Vagina (tissue), 2 donors: ENCODE data around the gene PPP1R3F. TPM values are rescaled to one million over a fixed set of nuclear protein-coding genes. Genes with fewer than 3 reads are reported as not detected.

ENCODE experiments used
- DNase-seq, 2 donors: peaks; one replicate each; pipeline ENCODE4 v3.0.0-alpha.2; 2017; ENCODE audit errors: extremely low spot score in 2 of 2
- H3K27ac ChIP-seq: fragments of 200-600 bp; sonication (generic); one replicate; pipeline ENCODE4 v1.5.1; 2019
- H3K27me3 ChIP-seq: fragments of 200-600 bp; sonication (generic); one replicate; pipeline ENCODE4 v1.5.1; 2019
- H3K36me3 ChIP-seq, 2 donors: fragments of 200-600 bp; sonication (generic); one replicate each; pipeline ENCODE4 v1.5.1; 2017 to 2019
- H3K4me1 ChIP-seq: fragments of 200-600 bp; sonication (generic); one replicate; pipeline ENCODE4 v1.5.1; 2019
- H3K4me3 ChIP-seq, 2 donors: fragments of 200-600 bp; sonication (generic); 1 replicate in 1 of 2; 2 replicates in 1 of 2; pipeline ENCODE4 v1.5.1; 2016 to 2019
- H3K9me3 ChIP-seq: fragments of 200-600 bp; sonication (generic); one replicate; pipeline ENCODE4 v1.5.1; 2019
- CTCF ChIP-seq, 3 experiments: fragments of 450-650 bp in 2 of 3; fragments of 200-600 bp in 1 of 3; sonication (generic) in 1 of 3; IDR thresholded peaks; one replicate each; pipeline ENCODE4 v1.5.1; 2017 to 2019; ENCODE audit warnings: antibody characterized with exemption in 3 of 3, mild to moderate bottlenecking in 2 of 3, moderate library complexity in 2 of 3
- POLR2A ChIP-seq, 2 donors: fragments of 450-650 bp; IDR thresholded peaks; one replicate each; pipeline ENCODE4 v1.6.1; 2017; ENCODE audit warnings: antibody characterized with exemption in 2 of 2, mild to moderate bottlenecking in 2 of 2, moderate library complexity in 2 of 2
- POLR2AphosphoS5 ChIP-seq, 2 donors: sonication (generic); formaldehyde crosslinking; IDR thresholded peaks; one replicate each; pipeline ENCODE4 v1.9.0; 2017; ENCODE audit warnings: antibody characterized with exemption in 2 of 2, mild to moderate bottlenecking in 2 of 2, low read depth in 1 of 2; ENCODE audit not compliant: insufficient read depth in 1 of 2
- intact Hi-C: fragments of 100-400 bp; cut with DNase I; formaldehyde crosslinking; loops from one replicate; pipeline ENCODE4 v1.15.1; 2023
- total RNA-seq: library from RNA; depleted of rRNA; stranded (reverse); fragments of >200 nt; gene quantifications from one replicate; pipeline ENCODE4 v1.2.3, GENCODE V29; 2016

Gene PPP1R3F
- total RNA-seq, 1 donor from 2014 or later = 18.9 TPM

- Histone ChIP-seq H3K4me3 (no peak overlapping the region), H3K36me3 (peaks cover 0 to 13% of the 10 kb centered on the region in 2 donors), H3K27me3 (no peaks in the 10 kb centered on the region), H3K27ac (no peak overlapping the region), H3K4me1 (no peaks in the 10 kb centered on the region), H3K9me3 (no peaks in the 10 kb centered on the region)
- no peak for DNase-seq
- intact Hi-C loops = no loop called here
- no peak for TF ChIP-seq CTCF (IDR thresholded peaks at IDR 0.05)
- TF ChIP-seq POLR2AphosphoS5 (IDR thresholded peaks at IDR 0.05; ENCODE audit: insufficient read depth in 1 of 2, low read depth in 1 of 2) = no peak
- no peak for TF ChIP-seq POLR2A (IDR thresholded peaks at IDR 0.05)
These were observed 26.4 kb upstream of the PPP1R3F start for GRCh38 chrX:49243166-49243565.

- intact Hi-C loops = no loop called here
- Histone ChIP-seq H3K36me3 (peaks cover 0 to 18% of the 10 kb centered on the region in 2 donors), H3K27ac (no peak overlapping the region), H3K4me3 (no peak overlapping the region), H3K4me1 (no peaks in the 10 kb centered on the region), H3K9me3 (no peaks in the 10 kb centered on the region), H3K27me3 (no peaks in the 10 kb centered on the region)
- TF ChIP-seq CTCF (IDR thresholded peaks at IDR 0.05) (no peak), POLR2AphosphoS5 (IDR thresholded peaks at IDR 0.05; ENCODE audit: insufficient read depth in 1 of 2, low read depth in 1 of 2) (no peak), POLR2A (IDR thresholded peaks at IDR 0.05) (no peak)
- DNase-seq = no peak
These were observed 25.4 kb upstream of the PPP1R3F start for GRCh38 chrX:49244207-49244606.

- Histone ChIP-seq H3K27me3 (no peaks in the 10 kb centered on the region), H3K4me3 (no peak overlapping the region), H3K9me3 (no peaks in the 10 kb centered on the region), H3K27ac (no peak overlapping the region), H3K4me1 (no peaks in the 10 kb centered on the region), H3K36me3 (peaks cover 0 to 20% of the 10 kb centered on the region in 2 donors)
- intact Hi-C loops = no loop called here
- no peak for DNase-seq
- TF ChIP-seq POLR2A (IDR thresholded peaks at IDR 0.05) = no peak
- no peak for TF ChIP-seq POLR2AphosphoS5 (IDR thresholded peaks at IDR 0.05; ENCODE audit: insufficient read depth in 1 of 2, low read depth in 1 of 2)
- no peak for TF ChIP-seq CTCF (IDR thresholded peaks at IDR 0.05)
These were observed 23.1 kb upstream of the PPP1R3F start for GRCh38 chrX:49246541-49246940.

GRCh38 chrX:49247346-49247745 is 22.2 kb upstream of the PPP1R3F start:
- TF ChIP-seq POLR2AphosphoS5 (IDR thresholded peaks at IDR 0.05; ENCODE audit: insufficient read depth in 1 of 2, low read depth in 1 of 2) (no peak), CTCF (IDR thresholded peaks at IDR 0.05) (no peak), POLR2A (IDR thresholded peaks at IDR 0.05) (no peak)
- Histone ChIP-seq H3K36me3 (peaks cover 0 to 20% of the 10 kb centered on the region in 2 donors), H3K27me3 (no peaks in the 10 kb centered on the region), H3K9me3 (no peaks in the 10 kb centered on the region), H3K4me3 (no peak overlapping the region), H3K27ac (no peak overlapping the region), H3K4me1 (no peaks in the 10 kb centered on the region)
- intact Hi-C loops = no loop called here
- DNase-seq = no peak

GRCh38 chrX:49247916-49248811 is 21.4 kb upstream of the PPP1R3F start:
- H3K27ac ChIP-seq = no peak overlapping the region
- no peaks in the 10 kb centered on the region for H3K4me1 ChIP-seq
- no peaks in the 10 kb centered on the region for H3K9me3 ChIP-seq
- peaks cover 0 to 20% of the 10 kb centered on the region in 2 donors for H3K36me3 ChIP-seq
- no peak for DNase-seq
- H3K4me3 ChIP-seq = no peak overlapping the region
- TF ChIP-seq POLR2A (IDR thresholded peaks at IDR 0.05) (no peak), POLR2AphosphoS5 (IDR thresholded peaks at IDR 0.05; ENCODE audit: insufficient read depth in 1 of 2, low read depth in 1 of 2) (no peak), CTCF (IDR thresholded peaks at IDR 0.05) (no peak)
- intact Hi-C loops = no loop called here
- no peaks in the 10 kb centered on the region for H3K27me3 ChIP-seq
